Activated T-cell treated with anti-CD3 and anti-CD28 coated beads for 24 hours (primary cell): ENCODE measurements around the gene MAP2K7.
"Not testable (repeated sequence)": the region's sequence is repeated elsewhere in the genome, so short reads cannot be mapped to it uniquely, and the experiment has no call there.

Experiments used
- DNase-seq: peaks from one replicate; pipeline ENCODE4 v3.0.0-alpha.2; 2020; ENCODE audit warnings: low read depth

Gene MAP2K7

DNA sequence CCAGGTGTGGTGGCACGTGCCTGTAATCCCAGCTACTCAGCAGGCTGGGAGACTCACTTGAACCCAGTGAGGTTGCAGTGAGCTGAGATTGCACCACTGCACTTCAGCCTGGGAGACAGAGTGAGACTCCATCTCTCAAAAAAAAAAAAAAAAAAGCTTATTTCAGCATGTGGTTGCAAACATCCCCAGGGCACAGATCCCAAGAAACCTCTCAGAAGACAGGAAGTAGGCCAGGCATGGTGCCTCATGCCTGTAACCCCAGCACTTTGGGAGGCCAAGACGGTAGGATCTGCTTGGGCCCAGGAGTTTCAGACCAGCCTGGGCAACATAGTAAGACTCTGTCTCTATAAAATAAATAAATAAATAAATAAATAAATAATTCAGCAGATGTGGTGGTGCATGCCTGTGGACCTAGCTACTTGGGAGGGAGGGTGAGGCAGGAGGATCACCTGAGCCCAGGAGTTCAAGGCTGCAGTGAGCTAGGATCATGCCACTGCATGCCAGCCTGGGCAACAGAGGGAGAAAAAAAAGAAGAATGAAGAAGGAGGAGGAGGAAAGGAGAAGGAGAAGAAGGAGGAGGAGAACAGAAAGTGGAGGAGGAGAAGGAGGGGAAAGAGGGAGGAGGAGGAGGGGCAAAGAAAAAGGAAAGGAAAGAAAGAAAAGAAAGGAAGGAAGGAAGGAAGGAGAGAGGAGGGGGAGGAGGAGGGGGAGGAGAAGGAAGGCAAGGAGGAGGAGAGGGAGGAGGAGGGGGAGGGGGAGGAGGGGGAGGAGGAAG, 19.7 kb upstream of the MAP2K7 start:
- DNase-seq, result no peak

DNA sequence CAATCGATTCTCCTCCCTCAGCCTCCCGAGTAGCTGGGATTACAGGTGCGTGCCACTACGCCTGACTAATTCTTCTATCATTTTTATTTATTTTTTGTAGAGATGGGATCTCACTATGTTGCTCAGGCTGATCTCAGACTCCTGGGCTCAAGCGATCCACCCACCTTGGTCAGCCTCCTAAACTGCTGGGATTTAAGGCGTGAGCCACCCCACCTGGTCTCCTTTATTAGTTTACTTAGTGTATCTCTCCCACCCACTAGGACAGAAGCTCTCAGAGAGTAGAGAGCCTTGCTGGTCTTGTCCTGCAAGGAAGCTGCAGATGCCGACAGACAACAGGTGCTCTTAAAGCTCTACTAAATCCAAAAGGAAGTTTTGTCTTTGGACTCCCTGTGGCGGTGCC, 17.9 kb upstream of the MAP2K7 start:
- no peak for DNase-seq

- DNase-seq, result no peak
Measured at GRCh38 chr19:7887408-7888144, 16.1 kb upstream of the MAP2K7 start.

DNA sequence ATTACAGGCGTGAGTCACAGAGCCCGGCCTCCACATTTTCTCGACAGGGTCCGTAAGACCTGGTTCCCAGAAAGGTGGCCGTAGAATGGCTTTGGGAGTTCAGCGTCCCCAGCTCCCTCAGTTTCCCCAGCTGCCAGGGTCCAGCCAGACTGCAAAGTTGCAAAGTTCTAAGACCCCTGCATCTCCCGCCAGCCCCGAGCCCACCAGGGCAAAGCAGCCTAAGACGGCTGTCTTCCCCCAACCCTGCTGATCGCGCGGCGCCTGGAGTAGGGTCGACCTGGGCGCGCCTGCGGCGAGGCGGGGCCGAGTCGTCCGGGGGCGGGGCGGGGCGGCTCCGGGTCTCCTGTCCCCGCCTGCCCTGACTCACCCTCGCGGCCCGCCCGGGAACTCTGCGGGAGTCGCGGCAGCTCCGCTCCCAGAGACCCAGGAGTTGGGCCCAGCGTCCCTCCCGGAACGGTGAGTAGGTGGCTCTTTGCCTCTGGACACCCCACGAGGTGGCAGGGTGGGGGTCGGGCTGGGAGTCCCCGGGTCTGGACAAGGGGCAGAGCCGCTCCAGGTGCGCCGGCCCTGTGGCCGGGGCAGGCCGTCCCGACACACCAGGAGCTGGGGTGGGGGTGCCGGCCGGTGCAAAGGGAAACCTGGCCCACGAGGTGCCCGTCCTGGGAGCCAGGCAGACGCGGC, 15.4 kb upstream of the MAP2K7 start, which contains the start of gene LRRC8E:
Gene LRRC8E, plus strand, starts transcription at position 366 of the 681 bp plus-strand sequence. CDS start 7,094 bp downstream, outside the sequence.
- DNase-seq, result peak; percentile 30

- no peak for DNase-seq
Measured at GRCh38 chr19:7888826-7889217, 14.9 kb upstream of the MAP2K7 start.

DNA sequence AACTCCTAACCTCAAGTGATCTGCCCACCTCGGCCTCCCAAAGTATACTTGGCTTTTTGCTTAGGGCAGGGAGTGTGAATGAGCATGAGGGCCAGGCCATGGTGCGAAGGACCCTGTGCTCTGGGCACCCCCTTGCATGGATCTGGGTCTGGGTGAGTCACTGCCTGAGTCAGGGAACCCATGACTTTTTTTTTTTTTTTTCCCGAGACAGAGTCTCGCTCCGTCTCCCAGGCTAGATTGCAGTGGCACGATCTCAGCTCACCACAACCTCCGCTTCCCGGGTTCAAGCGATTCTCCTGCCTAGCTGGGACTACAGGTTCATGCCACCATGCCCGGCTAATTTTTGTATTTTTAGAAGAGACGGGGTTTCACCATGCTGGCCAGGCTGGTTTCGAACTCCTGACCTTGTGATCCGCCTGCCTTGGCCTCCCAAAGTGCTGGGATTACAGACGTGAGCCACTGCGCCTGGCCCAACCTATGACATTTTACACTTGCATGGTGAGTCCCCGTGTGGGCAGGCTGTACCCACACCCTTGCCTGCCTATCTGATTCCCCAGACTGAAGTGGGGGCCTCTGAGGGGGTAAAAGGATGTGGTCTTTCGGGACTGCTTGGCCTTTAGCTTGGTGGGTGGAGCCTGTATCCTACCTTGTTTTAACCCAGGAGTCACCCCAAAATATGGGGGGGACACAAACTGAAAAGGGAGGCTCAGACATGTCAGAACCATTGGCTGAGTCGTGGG, 10.1 kb upstream of the MAP2K7 start:
- not testable (repeated sequence) for DNase-seq

DNA sequence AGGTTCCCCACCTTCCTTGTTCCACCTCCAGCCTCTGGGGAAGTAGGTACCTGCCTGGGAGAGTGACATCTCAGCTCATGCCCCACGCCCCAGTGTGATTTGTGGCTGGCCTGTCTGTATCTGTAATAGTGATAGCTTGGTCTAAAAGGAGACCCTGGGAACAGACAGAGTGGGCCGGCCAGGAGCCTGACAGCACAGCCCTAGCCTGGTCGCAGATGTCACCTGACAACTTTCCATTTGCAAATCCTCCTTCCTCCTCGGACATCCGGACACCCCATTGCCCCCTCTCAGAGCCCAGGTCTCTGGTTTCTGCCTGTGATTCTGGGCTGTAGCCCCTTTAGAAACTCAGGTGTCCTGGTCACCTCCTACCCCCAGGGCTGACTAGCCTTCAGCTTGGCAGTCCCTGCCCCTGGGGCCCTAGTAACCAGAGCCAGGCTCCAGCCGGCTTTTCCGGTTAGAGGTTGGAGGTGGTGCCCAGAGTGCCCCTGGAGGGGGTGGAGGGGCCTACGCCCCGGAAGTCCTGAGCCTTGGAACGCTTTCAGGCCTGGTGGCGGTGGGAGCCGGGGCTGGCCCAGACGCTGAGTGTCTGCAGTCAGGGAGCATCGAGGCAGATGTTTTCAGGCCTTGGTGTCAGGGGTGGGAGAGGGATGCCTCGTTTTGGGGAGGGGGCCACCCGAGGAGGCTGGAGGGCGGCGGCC, 8.9 kb upstream of the MAP2K7 start:
- DNase-seq, result no peak

DNA sequence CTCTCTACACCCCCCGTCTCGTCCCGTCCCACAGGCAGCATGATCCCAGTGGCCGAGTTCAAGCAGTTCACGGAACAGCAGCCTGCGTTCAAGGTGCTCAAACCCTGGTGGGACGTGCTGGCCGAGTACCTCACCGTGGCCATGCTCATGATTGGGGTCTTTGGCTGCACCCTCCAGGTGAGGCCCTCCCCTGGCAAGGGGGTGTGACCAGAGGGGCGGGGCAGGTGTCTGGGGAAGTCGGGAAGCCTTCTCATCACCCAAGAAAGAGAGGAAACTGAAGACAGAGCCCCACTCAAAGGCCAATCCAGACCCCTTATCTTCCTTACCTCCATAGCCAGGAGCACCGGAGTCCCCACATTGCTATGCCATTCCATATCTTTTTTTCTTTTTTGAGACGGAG, 8.1 kb upstream of the MAP2K7 start:
- DNase-seq, result no peak

DNA sequence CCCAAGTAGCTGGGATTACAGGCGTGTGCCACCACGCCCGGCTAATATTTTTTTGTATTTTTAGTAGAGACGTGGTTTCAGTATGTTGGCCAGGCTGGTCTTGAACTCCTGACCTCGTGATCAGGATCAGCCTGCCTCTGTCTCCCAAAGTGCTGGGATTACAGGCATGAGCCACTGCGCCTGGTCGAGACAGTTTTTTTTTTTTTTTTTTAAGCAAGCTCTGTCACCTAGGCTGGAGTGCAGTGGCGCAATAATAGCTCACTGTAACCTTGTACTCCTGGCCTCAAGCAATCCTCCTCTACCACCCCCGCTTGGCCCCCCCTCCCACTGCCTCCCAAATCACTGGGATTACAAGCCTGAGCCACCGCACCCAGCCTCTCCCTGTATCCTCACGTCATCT, 6.4 kb upstream of the MAP2K7 start:
- no peak for DNase-seq

GRCh38 chr19:7898967-7899366, 4.7 kb upstream of the MAP2K7 start:
- no peak for DNase-seq

DNA sequence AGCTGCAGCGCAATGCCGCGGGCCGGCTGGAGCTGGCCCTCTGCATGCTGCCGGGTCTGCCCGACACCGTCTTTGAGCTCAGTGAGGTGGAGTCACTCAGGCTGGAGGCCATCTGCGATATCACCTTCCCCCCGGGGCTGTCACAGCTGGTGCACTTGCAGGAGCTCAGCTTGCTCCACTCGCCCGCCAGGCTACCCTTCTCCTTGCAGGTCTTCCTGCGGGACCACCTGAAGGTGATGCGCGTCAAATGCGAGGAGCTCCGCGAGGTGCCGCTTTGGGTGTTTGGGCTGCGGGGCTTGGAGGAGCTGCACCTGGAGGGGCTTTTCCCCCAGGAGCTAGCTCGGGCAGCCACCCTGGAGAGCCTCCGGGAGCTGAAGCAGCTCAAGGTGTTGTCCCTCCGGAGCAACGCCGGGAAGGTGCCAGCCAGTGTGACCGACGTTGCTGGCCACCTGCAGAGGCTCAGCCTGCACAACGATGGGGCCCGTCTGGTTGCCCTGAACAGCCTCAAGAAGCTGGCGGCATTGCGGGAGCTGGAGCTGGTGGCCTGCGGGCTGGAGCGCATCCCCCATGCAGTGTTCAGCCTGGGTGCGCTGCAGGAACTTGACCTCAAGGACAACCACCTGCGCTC, 3.8 kb upstream of the MAP2K7 start:
- DNase-seq, result no peak

DNA sequence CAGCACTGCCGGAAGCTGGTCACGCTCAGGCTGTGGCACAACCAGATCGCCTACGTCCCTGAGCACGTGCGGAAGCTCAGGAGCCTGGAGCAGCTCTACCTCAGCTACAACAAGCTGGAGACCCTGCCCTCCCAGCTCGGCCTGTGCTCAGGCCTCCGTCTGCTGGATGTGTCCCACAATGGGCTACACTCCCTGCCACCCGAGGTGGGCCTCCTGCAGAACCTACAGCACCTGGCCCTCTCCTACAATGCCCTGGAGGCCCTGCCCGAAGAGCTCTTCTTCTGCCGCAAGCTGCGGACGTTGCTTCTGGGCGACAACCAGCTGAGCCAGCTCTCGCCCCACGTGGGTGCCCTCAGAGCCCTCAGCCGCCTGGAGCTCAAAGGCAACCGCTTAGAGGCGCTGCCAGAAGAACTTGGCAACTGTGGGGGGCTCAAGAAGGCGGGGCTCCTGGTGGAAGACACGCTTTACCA, 3.2 kb upstream of the MAP2K7 start:
- DNase-seq, result no peak

DNA sequence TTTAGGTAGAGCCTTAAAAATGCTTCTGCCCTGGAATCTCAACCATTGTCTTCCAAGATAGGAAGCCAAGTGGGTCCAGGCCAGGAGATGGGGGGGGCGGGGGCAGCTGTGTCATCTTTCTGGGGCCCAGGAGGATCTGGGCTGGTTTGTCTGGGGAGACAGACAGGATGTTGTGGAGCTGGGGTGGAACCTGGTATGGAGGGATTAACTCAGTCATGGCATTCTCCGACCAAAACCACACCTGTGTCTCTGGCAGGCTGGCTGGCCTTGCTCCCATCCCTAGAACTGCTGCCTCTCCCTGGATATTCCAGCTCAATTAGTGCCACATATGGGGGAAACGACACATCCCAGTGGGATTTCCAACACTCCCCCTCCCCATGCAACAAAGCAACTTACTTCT, 2.7 kb upstream of the MAP2K7 start:
- no peak for DNase-seq

DNA sequence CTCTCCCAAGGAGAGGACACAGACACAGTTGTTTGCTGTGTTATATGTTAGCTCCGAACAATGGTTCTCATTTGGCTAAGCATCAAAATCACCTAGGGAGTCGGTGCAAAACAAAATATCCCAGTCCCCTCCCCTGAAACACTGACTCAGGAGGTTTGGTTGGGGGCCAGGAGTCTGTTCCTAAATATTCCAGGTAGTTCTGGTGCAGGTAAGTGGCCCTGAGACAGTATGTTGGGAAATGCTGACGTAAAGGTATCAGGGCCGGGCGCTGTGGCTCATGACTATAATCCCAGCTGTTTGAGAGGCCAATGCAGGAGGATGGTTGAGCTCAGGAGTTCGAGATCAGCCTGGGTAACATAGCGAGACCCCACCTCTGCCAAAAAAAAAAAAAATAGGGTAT, 2.3 kb upstream of the MAP2K7 start:
- no peak for DNase-seq

DNA sequence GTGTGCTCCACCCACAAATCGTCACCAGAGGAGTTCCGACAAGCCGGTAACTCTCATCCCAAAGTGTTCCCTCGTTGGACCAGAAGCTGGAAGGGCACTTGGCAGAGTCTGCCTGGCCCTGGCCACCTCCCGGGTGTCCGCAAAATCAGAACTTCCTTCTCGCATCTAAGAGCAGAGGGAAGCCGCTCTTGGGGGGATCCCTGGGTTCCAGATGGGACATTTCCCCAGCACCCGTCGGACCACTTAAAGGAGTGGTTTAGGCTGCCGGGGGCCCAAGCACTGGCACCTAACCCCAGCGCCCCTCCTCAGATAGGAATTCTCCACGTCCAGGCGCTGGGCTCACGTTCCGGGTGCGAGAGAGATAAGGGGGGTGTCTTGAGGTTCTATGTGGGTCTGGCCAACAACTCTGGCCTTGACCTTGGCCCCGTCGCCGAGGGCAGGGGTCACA, 857 bp upstream of the MAP2K7 start:
- DNase-seq, result no peak

DNA sequence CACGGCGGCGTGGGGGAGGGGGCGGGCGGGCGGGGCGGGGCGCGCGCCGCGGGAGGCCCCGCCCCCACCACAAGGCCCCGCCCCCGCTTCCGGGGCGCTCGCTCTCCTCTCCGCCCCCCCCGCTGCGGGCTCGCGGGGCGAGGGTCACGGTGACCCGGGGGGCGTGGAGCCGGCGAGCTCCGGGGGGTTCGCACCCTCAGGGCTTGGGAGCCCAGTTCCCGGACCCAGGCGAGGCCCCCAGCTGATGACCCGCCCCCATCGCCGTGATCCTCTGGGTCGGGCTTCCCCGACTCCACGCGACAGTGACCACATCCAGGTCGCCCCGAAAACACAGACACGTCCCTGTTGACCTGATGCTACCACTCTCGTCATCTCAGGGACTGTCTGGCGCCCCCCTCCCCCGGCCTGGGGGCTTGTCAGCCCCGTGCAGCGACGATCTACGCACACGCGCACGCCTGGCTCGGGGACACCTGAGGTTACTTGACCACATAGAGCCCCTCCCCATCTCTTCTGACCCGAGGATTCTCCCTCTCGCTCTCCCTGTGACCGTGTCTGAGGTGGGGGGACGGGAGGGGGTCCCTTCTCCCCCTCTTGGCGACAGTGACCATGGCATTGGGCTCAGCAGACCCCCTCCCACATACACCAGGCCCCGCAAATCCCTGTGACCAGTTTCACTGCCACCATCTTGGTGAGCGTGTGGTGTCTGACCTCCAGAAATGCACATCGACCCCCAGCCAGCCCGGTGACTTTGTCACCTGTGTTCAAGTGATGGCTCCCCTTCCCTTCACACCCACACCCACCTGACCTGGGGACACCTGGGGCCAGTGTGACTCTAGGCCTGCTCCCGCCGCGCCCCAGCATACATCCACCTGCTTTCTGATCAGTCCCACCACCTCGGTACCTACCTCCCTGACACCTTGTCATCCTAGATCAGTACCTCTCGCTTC, 670 bp downstream of the MAP2K7 start:
- DNase-seq, result peak; percentile 32

DNA sequence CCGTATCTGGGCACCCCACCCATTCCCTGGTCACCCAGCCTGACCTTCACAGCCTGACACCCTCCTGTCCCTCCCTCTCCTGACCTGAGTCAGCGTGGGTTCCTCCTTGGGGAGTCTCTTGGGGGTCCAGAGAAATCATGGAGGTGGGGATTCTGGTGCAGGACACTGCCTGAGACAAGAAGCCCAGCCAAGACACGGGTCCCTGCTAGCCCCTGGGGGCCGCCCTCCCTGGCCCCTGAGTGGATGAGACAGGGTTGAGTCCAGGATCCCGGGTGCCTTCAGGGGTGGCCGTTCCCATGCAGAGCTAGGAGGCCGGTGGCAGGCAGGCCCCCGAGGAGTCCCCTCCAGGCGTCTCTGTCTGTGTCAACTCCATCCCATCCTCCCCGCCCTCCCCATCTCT, 1.6 kb downstream of the MAP2K7 start:
- DNase-seq, result no peak

GRCh38 chr19:7905859-7906258, 2.2 kb downstream of the MAP2K7 start:
- DNase-seq, result no peak

GRCh38 chr19:7907122-7907521, 3.4 kb downstream of the MAP2K7 start:
- DNase-seq, result no peak

DNA sequence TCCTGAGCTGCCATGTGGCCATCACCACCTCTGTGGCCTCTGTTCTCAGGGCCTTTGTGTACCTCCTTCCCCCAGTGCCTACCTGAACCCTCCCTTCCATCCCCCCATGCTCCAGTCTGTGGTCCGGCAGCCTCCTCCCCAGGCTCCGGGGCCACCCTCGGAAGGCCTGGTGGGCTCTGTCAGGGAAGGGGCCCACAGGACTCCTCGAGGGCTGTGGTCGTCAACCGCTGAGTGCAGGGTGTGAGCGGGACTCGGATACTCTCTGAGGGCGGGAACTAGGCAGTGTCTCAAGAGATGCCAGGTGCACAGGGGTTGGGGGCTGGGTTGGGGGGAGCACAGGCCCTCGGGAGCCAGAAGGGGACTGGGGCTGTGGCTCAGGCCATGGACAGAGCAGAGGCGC, 3.9 kb downstream of the MAP2K7 start:
- DNase-seq, result no peak
